ENCODE measurements around the gene PDCD11. TPM values are rescaled to one million over a fixed set of nuclear protein-coding genes. Genes with fewer than 3 reads are reported as not detected.
"Not testable (repeated sequence)": the region's sequence is repeated elsewhere in the genome, so short reads cannot be mapped to it uniquely, and the experiment has no call there.

Gene PDCD11
- polyA plus RNA-seq, 4 donors, result 31.0 to 36.1 (median 34.8) TPM

DNA sequence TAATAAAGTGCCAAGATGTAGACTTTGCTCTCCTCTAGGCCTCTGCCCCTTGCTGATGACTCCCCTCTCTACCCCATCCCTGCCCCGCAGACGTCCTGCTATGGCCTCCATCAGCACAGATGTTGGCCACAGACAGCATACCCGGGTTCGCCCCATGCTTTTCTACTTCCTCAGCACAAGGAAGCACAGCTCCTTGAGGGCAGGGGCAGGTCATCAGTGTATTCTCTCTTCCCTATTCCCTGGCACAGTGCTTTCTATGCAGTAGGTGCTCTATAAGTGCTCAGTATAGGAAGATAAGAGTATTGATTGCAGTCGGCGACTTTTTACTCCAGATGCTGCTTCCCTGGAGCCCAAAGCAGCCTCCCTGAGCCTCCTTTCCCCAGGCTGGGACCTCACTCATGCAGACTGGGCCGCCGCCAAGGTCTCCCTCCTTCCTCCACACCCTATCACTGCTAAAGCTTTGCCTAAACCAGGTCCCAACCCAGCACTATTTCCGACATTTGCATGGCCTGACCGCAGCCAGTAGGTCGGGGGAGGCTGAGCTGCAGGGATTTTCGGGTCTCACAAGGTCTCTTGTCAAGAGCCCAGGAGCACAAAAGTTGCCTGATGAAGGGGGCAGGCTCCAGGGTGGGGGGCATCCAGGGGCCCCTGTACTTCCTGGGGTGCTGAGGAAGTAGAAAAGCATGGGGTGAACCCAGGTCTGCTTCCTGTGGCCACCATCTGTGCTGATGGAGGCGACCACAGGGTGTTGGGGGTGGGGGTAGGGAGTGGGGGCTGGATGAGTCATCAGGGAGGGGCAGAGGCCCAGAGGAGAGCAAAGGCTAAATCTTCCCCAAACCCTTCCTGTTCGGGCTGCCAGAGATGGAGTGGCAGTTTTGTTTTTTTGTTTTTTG is 74.6 kb downstream of the PDCD11 start:
- DNase-seq (ENCODE audit: low read depth in 4 of 4, low spot score in 3 of 4), result no peak

DNA sequence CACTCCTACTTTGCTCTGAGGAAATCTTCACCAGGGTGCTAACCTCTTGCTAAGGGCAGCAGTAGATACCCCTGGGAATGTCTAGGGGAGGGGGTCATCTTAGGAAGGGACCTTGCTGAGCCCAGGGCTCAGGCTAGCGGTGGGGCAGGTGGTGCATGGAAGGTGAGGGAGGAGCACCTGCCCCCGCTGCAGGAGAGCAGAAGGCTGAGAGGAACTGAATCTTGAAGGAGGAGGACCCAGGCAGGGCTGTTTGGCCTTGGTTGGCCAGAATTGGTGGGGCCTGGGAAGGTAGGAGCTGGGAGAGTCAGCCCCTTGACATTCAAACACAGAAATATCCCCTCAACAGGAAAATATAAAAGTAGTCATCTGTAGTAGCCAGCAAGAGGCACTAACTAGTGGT is 75.6 kb downstream of the PDCD11 start:
- no peak for DNase-seq (ENCODE audit: low read depth in 4 of 4, low spot score in 3 of 4)

DNA sequence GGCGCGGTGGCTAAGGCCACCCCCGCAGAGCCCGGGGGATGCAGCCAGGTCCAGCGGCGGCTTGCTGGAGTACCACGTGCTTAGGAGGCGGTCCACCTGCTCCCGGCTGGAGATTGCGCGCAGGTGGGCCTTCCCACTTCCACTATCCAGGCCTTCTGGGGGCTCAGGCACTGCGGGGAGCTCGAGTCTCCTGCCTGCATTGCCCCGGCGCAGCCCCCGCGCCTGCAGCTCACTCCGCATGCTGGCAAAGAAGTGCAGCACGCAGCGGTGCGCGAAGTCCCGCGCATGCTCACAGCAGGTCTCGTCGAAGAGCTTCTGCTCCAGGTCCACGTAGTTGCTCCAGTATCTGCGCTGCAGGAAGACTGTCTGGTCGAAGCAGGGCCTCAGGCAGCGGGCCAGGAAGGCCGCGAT is 76.8 kb downstream of the PDCD11 start:
- no peak for DNase-seq (ENCODE audit: low read depth in 4 of 4, low spot score in 3 of 4)

DNA sequence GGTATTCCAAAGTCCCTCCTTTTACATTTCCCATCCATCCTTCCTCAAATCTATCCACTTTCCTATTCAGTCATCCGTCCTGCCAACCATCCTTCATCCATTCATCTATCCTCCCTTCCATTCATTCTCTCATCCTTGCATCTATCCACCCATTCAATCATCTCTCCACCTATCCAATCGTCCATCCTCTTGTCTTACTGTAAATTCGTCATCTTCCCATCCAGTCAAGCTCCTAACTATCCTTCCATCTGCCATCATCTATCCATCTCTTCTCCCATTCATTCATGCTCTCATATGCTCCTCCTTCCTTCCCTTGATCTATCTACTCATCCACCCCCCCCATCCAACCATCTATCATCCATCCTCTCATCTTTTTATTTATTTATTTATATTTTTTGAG is 77.7 kb downstream of the PDCD11 start:
- no peak for DNase-seq (ENCODE audit: low read depth in 4 of 4, low spot score in 3 of 4)

DNA sequence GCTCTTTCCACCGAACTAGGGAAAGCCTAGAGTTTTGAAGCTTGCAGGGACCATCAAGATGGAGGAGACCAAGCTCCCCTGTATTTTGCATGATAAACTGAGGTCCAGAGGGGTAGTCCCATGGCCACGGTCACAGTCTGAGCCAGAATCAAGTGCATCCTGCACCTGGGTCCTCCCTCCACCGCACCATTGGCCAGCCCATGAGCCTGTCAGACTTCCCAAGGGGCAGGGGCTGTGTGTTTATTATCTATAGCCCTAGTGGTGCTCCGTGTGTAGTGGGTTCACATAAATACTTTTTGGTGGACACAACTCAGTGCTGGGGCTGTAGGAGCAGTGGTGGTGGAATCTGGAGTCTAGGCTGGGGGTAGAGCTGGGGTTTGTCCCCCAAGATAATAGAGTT is 79.0 kb downstream of the PDCD11 start:
- no peak for DNase-seq (ENCODE audit: low read depth in 4 of 4, low spot score in 3 of 4)

DNA sequence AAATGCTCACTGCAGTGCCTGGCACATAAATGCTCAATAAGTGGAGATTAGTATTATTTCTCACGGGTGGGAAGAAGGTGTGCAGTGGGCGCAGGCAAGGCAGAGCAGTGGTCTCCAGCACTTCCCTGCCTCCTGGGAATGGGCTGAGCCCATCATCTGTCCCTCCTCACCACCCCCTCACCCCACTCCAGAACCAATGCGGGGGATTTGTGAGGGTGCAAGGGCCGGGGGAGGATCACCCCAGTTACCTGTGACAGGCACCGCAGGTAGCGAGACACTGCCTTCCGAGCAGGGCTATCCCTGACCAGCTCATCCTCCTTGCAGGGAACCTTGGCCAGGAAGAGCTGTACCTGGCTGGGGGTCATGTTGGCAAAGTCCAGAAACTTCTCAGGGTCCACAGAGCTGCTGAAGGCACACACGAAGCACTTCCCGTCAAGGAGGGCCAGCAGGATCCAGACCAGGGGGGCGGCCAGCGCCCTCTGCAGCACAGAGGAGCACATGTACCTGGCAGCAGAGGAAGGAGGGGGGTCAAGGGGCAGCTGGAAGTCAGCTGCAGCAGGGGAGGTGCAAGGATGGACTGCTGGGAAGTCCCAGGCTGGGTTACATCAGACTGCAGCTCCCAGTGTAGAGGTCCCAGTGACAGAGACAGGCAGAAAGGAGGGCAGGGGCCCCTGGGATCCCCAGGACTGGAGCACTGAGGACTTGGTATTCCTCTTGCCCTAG is 79.8 kb downstream of the PDCD11 start:
- no peak for DNase-seq (ENCODE audit: low read depth in 4 of 4, low spot score in 3 of 4)

DNA sequence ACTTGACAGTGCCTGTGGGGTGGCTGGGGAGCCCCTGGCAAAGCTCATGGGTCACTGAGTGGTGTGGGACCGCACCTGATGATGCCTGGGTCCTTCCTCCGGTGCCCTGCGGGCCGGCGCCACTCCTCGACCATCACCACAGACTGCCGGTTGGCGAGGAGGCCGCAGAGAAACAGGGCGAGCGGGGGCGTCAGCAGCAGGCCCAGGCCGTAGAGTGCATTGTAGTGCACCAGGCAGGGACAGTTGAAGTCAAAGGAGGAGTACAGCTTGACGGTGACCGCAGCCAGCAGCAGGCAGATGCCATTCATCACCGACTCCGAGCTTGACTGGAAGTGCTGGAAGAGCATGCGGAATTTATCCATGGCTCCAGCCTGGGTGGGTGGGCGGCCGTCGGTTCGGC is 82.2 kb downstream of the PDCD11 start:
- DNase-seq (ENCODE audit: low read depth in 4 of 4, low spot score in 3 of 4), result no peak

DNA sequence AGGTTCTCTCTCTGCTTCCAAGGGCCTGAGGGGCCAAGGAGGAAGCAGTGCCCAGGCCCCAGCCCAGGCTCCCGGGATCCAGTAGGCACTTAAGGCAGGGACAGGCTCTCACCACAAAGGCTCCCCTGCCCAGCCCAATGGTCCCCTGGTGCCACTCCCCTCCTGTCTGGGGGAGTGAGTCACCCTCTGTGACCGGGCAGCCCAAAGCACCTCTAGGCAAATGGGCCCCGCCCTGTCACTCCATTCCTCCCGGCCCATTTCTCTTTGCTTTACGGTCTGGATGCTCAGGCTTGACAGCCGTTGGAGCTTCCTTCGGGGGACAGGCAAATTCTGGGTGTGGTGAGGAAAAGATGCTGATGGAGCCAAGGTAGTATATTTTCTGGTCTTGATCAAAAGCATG is 82.7 kb downstream of the PDCD11 start, which contains the start of gene CALHM3:
TSS of gene CALHM3 (minus strand) at position 106 of the 400 bp plus-strand sequence. CDS start 208 bp downstream, outside the sequence.
- no peak for DNase-seq (ENCODE audit: low read depth in 4 of 4, low spot score in 3 of 4)

DNA sequence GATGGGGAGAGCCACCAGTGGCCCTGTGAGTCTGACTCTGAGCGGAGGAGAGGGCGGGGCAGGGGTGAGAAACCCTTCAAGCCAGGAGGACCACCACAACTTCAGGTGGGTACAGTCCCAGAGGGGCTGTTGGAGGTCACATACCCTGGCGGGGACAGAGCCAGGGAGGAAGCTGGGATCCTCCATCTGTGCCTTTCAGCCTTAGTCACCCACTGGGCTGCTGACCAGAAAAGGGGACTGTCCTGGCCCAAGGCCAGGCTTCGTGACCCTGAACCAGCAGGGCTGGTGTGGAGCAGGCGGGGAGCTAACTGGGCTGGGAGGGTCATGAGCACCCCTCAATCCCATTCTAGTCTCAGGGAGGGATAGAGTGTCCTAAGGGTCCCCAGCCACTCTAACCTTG is 84.1 kb downstream of the PDCD11 start:
- DNase-seq (ENCODE audit: low read depth in 4 of 4, low spot score in 3 of 4), result no peak

DNA sequence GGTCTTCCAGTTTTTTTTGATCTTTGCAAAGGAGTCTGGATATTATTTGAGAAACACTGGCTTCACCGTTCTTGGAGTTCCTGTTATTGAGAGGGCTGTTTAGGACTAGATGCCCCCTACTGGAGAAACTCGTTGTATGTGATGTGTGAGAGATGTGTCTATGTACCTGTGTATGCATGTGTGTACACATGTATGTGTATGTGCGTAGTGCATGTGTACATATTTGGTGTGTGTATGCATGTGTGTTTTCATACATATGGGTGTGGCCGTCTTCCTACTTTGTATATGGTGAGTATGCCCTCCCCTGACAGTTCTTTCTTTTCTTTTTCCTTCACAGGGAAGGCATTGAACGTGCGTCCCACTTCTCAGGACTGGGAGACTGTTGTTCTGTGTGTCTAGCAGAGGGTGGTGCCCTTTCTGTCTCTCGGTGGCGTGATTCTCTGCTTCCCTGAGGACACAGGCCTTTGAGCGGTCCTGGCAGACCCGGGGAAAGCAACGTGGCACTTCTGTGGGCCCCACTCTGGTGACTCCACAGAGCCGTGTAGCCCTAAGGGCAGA is 85.6 kb downstream of the PDCD11 start:
- no peak for DNase-seq (ENCODE audit: low read depth in 4 of 4, low spot score in 3 of 4)

DNA sequence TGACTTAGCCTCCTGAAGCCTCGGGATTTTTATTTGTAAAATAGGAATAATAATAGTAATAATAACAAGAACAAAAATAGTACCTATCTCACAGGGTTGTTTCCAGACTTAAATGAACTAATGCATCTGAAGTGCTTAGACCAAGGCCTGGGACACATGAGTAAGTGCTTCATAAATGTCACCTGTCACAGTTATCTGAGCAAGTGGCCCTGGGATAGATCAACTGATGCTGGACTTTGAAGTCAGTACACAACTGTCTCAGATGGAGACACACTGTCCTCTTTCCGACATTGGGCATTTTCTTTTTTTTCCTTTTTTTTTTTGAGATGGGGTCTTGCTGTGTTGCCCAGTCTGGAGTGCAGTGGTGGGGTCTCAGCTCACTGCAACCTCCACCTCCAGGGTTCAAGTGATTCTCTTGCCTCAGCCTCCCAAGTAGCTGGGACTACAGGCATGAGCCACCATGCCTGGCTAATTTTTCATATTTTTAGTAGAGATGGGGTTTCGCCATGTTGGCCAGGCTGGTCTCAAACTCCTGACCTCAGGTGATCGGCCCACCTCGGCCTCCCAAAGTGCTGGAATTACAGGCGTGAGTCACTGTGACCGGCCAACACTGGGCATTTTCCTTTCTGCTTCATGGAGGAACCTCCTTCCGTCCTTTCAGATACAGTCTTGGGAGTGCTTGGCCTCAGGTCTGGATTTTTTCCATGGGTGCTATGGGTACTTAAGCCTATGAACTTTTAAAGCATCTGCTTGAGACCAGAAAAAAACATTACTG is 90.4 kb downstream of the PDCD11 start:
- DNase-seq (ENCODE audit: low read depth in 4 of 4, low spot score in 3 of 4), result not testable (repeated sequence)

DNA sequence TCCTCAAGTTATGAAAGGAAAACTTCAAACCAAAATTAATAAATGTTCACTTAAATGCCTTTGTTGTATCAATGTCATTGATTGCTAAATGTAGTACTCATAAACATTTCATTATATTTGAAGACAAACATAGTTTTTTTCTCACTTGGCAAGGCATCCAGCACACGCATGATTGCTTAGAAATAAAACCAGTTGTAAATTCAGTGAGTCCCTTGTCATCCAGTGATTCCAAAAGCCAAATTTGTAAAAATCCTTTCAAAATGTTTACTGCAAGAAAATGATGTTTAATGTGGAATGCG is 90.9 kb downstream of the PDCD11 start:
- DNase-seq (ENCODE audit: low read depth in 4 of 4, low spot score in 3 of 4), result no peak

DNA sequence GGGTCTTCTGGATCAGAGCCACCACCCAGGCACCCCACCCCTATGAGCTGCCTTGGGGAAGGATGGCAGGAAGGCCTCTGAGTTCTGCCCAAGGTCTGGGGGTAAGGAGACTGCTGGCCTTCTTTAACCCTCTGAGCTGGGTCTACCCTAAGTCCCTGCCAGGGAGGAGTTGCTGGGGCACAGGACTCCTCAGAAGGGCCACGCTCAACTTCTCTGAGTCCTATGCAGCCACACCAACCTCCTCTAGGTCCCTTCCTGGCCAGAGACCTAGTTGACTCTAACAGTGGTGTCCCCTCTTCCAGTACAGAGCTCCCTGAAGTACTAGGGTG is 94.5 kb downstream of the PDCD11 start:
- no peak for DNase-seq (ENCODE audit: low read depth in 4 of 4, low spot score in 3 of 4)

DNA sequence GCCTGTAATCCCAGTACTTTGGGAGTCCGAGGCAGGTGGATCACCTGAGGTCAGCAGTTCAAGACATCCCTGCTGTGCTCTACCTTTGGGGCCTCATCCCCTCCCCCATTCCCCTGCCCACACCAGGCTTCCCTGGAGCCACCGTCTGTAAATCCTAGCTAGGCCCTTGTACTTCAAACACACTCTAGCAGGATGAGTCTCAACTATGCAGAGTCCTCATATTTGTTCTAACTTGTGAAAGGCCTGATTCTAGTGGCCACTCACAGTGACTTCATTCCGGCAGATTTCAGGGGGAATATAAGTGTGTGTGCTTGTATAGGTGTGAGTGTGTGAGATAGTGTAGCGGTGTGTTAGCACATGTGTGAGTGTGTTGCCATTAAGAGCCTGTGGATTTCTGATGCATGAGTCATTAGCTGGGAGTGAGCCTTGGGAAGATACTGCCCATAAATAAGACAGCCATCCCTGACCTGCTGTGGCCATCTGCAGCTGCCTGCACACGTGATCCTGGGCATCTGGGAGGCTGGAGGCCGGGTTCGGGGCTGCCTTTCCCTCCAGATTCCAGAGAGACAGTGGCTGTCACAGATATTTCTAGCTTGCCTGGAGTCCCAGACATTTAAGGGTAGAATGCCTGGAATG is 95.4 kb downstream of the PDCD11 start:
- DNase-seq (ENCODE audit: low read depth in 4 of 4, low spot score in 3 of 4), result no peak

DNA sequence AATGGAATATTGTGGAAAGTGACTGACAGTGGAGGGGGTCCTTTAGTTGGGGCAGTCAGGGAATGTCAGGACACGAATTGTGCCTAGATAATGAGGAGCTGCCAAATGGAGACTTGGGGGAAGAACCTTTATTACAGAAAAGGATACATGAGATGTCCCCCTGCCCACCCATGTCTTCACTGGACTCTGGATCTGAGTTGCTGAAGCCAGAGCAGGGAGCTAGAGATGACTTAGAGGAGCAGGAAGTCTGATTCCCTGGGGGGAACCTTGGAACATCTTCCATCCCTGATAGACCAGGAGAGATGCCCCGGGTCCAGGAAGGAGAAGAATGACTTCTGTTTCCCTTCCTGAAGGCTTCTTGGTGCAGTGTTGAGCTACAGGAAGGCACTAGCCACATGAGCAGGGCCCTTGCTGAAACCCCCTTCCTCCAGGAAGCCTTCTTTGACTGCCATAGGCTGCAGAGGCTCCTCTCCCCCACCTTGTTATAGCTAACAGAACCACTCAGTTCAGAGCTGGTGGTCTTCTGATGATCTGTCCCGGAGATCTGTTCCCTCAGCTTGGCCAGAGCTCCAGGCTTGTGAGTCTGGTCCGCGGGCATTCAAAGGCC is 96.3 kb downstream of the PDCD11 start:
- no peak for DNase-seq (ENCODE audit: low read depth in 4 of 4, low spot score in 3 of 4)

DNA sequence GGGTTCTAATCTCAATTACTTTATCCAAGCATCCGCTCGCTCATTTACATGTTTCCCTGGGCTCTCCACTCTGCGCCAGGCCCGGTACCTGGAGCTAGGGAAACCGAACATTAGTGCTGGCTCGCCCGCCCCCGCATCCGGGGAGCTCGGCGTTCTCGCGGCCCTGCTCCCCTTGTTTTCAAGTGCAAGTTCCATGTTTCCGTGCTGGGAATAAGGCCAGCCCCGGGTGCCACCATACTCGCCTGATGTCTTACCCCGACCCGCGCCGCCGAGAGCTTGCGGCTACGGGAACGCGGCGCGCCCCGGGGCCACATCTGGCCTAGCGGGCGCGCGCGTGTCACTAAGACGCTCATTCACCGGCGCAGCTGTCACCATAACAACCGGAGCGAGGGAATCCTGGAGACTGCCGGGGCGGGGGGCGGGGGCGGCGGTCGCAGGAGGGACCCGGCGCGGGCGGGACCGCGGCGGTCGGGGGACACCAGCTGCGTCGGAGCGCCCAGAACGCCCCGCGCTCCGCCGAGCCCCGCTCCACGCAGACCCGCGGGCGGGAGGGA is 97.0 kb downstream of the PDCD11 start, which contains the start of gene NEURL1:
TSS of gene NEURL1 (plus strand) at position 344 of the 554 bp plus-strand sequence. CDS start 683 bp downstream, outside the sequence.
- DNase-seq (ENCODE audit: low read depth in 4 of 4, low spot score in 3 of 4), result no peak

DNA sequence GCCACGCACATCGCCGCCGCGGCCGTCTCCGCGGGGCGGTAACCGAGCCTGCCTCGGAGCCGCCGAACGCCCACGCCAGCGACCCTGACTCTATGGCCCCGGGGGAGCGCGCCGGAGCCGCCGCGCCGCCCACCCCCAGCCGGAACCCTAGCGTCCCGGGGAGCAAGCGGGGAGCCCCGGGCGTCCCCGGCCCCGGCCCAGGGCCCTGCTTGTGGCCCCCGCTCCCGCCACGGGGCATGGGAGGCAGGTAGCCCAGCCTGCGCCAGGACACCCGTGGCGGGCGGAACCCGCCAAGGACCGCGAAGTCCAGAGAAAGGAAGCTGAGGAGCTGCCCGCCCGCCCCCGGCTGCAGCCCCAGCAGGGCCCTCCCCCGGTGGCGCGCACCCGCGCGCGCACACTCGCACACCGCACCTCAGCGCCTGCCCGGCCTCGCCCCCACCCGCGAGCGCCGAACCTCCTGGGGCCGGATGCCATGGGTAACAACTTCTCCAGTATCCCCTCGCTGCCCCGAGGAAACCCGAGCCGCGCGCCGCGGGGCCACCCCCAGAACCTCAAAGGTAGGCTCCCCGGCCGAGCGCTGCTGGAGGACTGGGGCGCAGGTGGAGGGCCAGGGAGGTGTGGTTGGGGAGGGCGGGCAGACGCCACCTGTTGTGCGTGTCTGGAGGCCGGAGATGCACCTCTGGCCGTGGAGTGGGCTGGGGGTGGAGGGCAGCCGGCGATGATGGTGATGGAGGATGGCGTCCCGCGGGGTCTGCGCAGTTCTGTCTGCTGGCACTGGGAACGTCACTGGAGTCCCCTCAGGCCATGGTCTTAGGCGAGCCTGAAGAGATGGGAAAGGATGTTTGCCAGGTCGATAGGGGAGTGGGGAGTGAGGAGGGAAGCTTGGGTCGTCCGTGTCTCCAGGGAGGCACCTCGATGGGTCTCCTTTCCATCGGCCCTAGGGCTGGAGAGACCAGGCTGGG is 97.8 kb downstream of the PDCD11 start:
- DNase-seq (ENCODE audit: low read depth in 4 of 4, low spot score in 3 of 4), result no peak

DNA sequence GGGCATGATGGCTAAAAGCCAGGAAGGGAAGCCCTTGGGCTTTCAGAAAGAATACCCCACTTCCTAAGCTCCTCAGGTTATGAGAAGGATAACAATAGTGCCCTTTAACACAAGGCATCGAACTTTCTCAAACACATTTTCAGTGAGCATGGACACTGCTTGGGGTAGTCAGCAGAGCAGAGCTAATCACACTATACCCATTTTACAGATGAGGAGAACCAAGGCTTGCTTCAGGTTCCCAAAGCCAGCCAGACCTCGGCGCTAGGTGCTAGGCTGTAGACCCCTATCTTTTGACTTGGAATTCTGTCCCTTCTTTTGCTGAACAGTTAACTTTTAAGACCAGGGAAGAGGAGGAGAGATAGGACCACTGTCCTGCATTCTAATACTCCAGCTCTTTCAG is 98.9 kb downstream of the PDCD11 start:
- no peak for DNase-seq (ENCODE audit: low read depth in 4 of 4, low spot score in 3 of 4)

All from right renal pelvis (tissue), 4 donors.